Activated T-cell treated with anti-CD3 and anti-CD28 coated beads, Interleukin-2, amount 50 U/mL, for 24 hours (primary cell): ENCODE measurements around the gene EHMT1.
"Not testable (repeated sequence)": the region's sequence is repeated elsewhere in the genome, so short reads cannot be mapped to it uniquely, and the experiment has no call there.

Experiments
- DNase-seq: peaks from one replicate; pipeline ENCODE4 v3.0.0-alpha.2; 2020
- H3K27ac Mint-ChIP-seq: 2 replicates; pipeline ENCODE4 v1.8.0; 2020; ENCODE audit warnings: mild to moderate bottlenecking, mixed read lengths
- H3K27me3 Mint-ChIP-seq: 2 replicates; pipeline ENCODE4 v1.8.0; 2020; ENCODE audit warnings: mixed read lengths
- H3K36me3 Mint-ChIP-seq: 2 replicates; pipeline ENCODE4 v1.8.0; 2020; ENCODE audit warnings: low read depth, mixed read lengths
- H3K4me1 Mint-ChIP-seq: 2 replicates; pipeline ENCODE4 v1.8.0; 2020; ENCODE audit warnings: low read depth, mixed read lengths
- H3K4me3 Mint-ChIP-seq: 2 replicates; pipeline ENCODE4 v1.8.0; 2020; ENCODE audit warnings: mild to moderate bottlenecking, moderate library complexity, mixed read lengths
- H3K9me3 Mint-ChIP-seq: 2 replicates; pipeline ENCODE4 v1.8.0; 2020; ENCODE audit warnings: mixed read lengths

The EHMT1 gene

GRCh38 chr9:137708590-137709284, 89.9 kb downstream of the EHMT1 start:
- Mint-ChIP-seq H3K4me3 (no peak overlapping the region), H3K9me3 (peaks cover 5% of the 10 kb centered on the region), H3K36me3 (peaks cover 49% of the 10 kb centered on the region), H3K4me1 (peaks cover 56% of the 10 kb centered on the region), H3K27me3 (no peaks in the 10 kb centered on the region), H3K27ac (no peak overlapping the region)
- DNase-seq: no peak

- no peak overlapping the region for H3K27ac Mint-ChIP-seq
- DNase-seq: no peak
- peaks cover 5% of the 10 kb centered on the region for H3K9me3 Mint-ChIP-seq
- H3K4me3 Mint-ChIP-seq: no peak overlapping the region
- H3K36me3 Mint-ChIP-seq: peaks cover 52% of the 10 kb centered on the region
- no peaks in the 10 kb centered on the region for H3K27me3 Mint-ChIP-seq
- H3K4me1 Mint-ChIP-seq: peaks cover 51% of the 10 kb centered on the region
Observed at GRCh38 chr9:137709411-137710101, 90.8 kb downstream of the EHMT1 start.

GRCh38 chr9:137710704-137711103, 91.9 kb downstream of the EHMT1 start:
- Mint-ChIP-seq H3K9me3 (peaks cover 13% of the 10 kb centered on the region), H3K27me3 (no peaks in the 10 kb centered on the region), H3K27ac (no peak overlapping the region), H3K36me3 (peaks cover 64% of the 10 kb centered on the region), H3K4me1 (peaks cover 51% of the 10 kb centered on the region), H3K4me3 (no peak overlapping the region)
- no peak for DNase-seq

- H3K4me3 Mint-ChIP-seq: no peak overlapping the region
- DNase-seq: no peak
- peaks cover 16% of the 10 kb centered on the region for H3K9me3 Mint-ChIP-seq
- no peak overlapping the region for H3K27ac Mint-ChIP-seq
- peaks cover 69% of the 10 kb centered on the region for H3K36me3 Mint-ChIP-seq
- peaks cover 49% of the 10 kb centered on the region for H3K4me1 Mint-ChIP-seq
- H3K27me3 Mint-ChIP-seq: no peaks in the 10 kb centered on the region
Observed at GRCh38 chr9:137711678-137712105, 92.9 kb downstream of the EHMT1 start.

GRCh38 chr9:137715321-137715720, 96.5 kb downstream of the EHMT1 start:
- H3K27ac Mint-ChIP-seq: peak overlapping the region; percentile 67
- H3K36me3 Mint-ChIP-seq: peaks cover 85% of the 10 kb centered on the region
- H3K4me1 Mint-ChIP-seq: peaks cover 29% of the 10 kb centered on the region
- H3K27me3 Mint-ChIP-seq: no peaks in the 10 kb centered on the region
- peaks cover 30% of the 10 kb centered on the region for H3K9me3 Mint-ChIP-seq
- H3K4me3 Mint-ChIP-seq: no peak overlapping the region
- no peak for DNase-seq

GRCh38 chr9:137715866-137716693, 97.3 kb downstream of the EHMT1 start:
- Mint-ChIP-seq H3K9me3 (peaks cover 30% of the 10 kb centered on the region), H3K27ac (peak overlapping the region; percentile 72), H3K36me3 (peaks cover 85% of the 10 kb centered on the region), H3K4me1 (peaks cover 27% of the 10 kb centered on the region)
- DNase-seq, H3K27me3 Mint-ChIP-seq, H3K4me3 Mint-ChIP-seq: not testable (repeated sequence)

GRCh38 chr9:137716694-137717287, 98.0 kb downstream of the EHMT1 start:
- peaks cover 84% of the 10 kb centered on the region for H3K36me3 Mint-ChIP-seq
- peaks cover 29% of the 10 kb centered on the region for H3K4me1 Mint-ChIP-seq
- DNase-seq: no peak
- H3K9me3 Mint-ChIP-seq: peaks cover 34% of the 10 kb centered on the region
- H3K4me3 Mint-ChIP-seq: no peak overlapping the region
- H3K27ac Mint-ChIP-seq: peak overlapping the region; percentile 72
- no peaks in the 10 kb centered on the region for H3K27me3 Mint-ChIP-seq

GRCh38 chr9:137717776-137718327, 99.0 kb downstream of the EHMT1 start:
- Mint-ChIP-seq H3K4me1 (peaks cover 32% of the 10 kb centered on the region), H3K9me3 (peaks cover 35% of the 10 kb centered on the region), H3K4me3 (no peak overlapping the region), H3K36me3 (peaks cover 83% of the 10 kb centered on the region), H3K27me3 (no peaks in the 10 kb centered on the region), H3K27ac (peak overlapping the region; percentile 24)
- no peak for DNase-seq

GRCh38 chr9:137719194-137719593, 100.4 kb downstream of the EHMT1 start:
- H3K9me3 Mint-ChIP-seq: peaks cover 31% of the 10 kb centered on the region
- no peaks in the 10 kb centered on the region for H3K27me3 Mint-ChIP-seq
- H3K27ac Mint-ChIP-seq: no peak overlapping the region
- DNase-seq: no peak
- H3K4me1 Mint-ChIP-seq: peaks cover 37% of the 10 kb centered on the region
- peaks cover 80% of the 10 kb centered on the region for H3K36me3 Mint-ChIP-seq
- no peak overlapping the region for H3K4me3 Mint-ChIP-seq

- peaks cover 30% of the 10 kb centered on the region for H3K9me3 Mint-ChIP-seq
- H3K4me3 Mint-ChIP-seq: no peak overlapping the region
- H3K27me3 Mint-ChIP-seq: no peaks in the 10 kb centered on the region
- peaks cover 78% of the 10 kb centered on the region for H3K36me3 Mint-ChIP-seq
- H3K4me1 Mint-ChIP-seq: peaks cover 42% of the 10 kb centered on the region
- H3K27ac Mint-ChIP-seq: no peak overlapping the region
- no peak for DNase-seq
Observed at GRCh38 chr9:137720571-137721110, 101.8 kb downstream of the EHMT1 start.

- Mint-ChIP-seq H3K4me3 (peak overlapping the region; percentile 5), H3K4me1 (peaks cover 47% of the 10 kb centered on the region), H3K27me3 (no peaks in the 10 kb centered on the region), H3K27ac (peak overlapping the region; percentile 87), H3K36me3 (peaks cover 83% of the 10 kb centered on the region), H3K9me3 (peaks cover 27% of the 10 kb centered on the region)
- DNase-seq: no peak
Observed at GRCh38 chr9:137721479-137721878, 102.7 kb downstream of the EHMT1 start.

GRCh38 chr9:137721899-137722298, 103.1 kb downstream of the EHMT1 start:
- Mint-ChIP-seq H3K4me1 (peaks cover 49% of the 10 kb centered on the region), H3K4me3 (peak overlapping the region; percentile 49), H3K9me3 (peaks cover 26% of the 10 kb centered on the region), H3K27me3 (no peaks in the 10 kb centered on the region), H3K36me3 (peaks cover 83% of the 10 kb centered on the region), H3K27ac (peak overlapping the region; percentile 87)
- no peak for DNase-seq

GRCh38 chr9:137722481-137722880, 103.7 kb downstream of the EHMT1 start:
- no peak for DNase-seq
- no peaks in the 10 kb centered on the region for H3K27me3 Mint-ChIP-seq
- peaks cover 25% of the 10 kb centered on the region for H3K9me3 Mint-ChIP-seq
- H3K36me3 Mint-ChIP-seq: peaks cover 83% of the 10 kb centered on the region
- peak overlapping the region; percentile 49 for H3K4me3 Mint-ChIP-seq
- H3K27ac Mint-ChIP-seq: peak overlapping the region; percentile 87
- peaks cover 55% of the 10 kb centered on the region for H3K4me1 Mint-ChIP-seq

GRCh38 chr9:137723356-137723755, 104.6 kb downstream of the EHMT1 start:
- Mint-ChIP-seq H3K4me1 (peaks cover 57% of the 10 kb centered on the region), H3K36me3 (peaks cover 80% of the 10 kb centered on the region), H3K27ac (peak overlapping the region; percentile 91), H3K9me3 (peaks cover 17% of the 10 kb centered on the region)
- not testable (repeated sequence) for DNase-seq, H3K27me3 Mint-ChIP-seq, H3K4me3 Mint-ChIP-seq
